Epithelial cell of prostate (primary cell): ENCODE results near the gene SNX30.

Experiments
- DNase-seq: peaks from one replicate; pipeline ENCODE4 v3.0.0-alpha.2; 2011; ENCODE audit warnings: low read depth, low spot score
- H3K27ac ChIP-seq: fragments of 450-650 bp; 2 replicates; pipeline ENCODE4 v1.5.1; 2017; ENCODE audit warnings: mild to moderate bottlenecking

Gene SNX30

GRCh38 chr9:112870556-112870955, 120.0 kb downstream of the SNX30 start:
- no peak overlapping the region for H3K27ac ChIP-seq
- no peak for DNase-seq

- DNase-seq, result no peak
- H3K27ac ChIP-seq, result no peak overlapping the region
These were observed 121.5 kb downstream of the SNX30 start for GRCh38 chr9:112872019-112872418.

- DNase-seq, result no peak
- no peak overlapping the region for H3K27ac ChIP-seq
These were observed 123.3 kb downstream of the SNX30 start for GRCh38 chr9:112873773-112874405.

- no peak for DNase-seq
- no peak overlapping the region for H3K27ac ChIP-seq
These were observed 128.2 kb downstream of the SNX30 start for GRCh38 chr9:112878752-112879151.

GRCh38 chr9:112880650-112881049, 130.1 kb downstream of the SNX30 start:
- no peak for DNase-seq

GRCh38 chr9:112881331-112881730, 130.8 kb downstream of the SNX30 start:
- peak overlapping the region; percentile 44 for H3K27ac ChIP-seq
- no peak for DNase-seq

More at GRCh38 chr9:112880650-112881049, 130.1 kb downstream of the SNX30 start:
- H3K27ac ChIP-seq, result no peak overlapping the region

GRCh38 chr9:112884101-112884500, 133.5 kb downstream of the SNX30 start:
- H3K27ac ChIP-seq, result peak overlapping the region; percentile 69
- no peak for DNase-seq

- DNase-seq, result no peak
- H3K27ac ChIP-seq, result peak overlapping the region; percentile 69
These were observed 134.2 kb downstream of the SNX30 start for GRCh38 chr9:112884721-112885120.

GRCh38 chr9:112885324-112885723, 134.8 kb downstream of the SNX30 start:
- peak overlapping the region; percentile 69 for H3K27ac ChIP-seq
- no peak for DNase-seq

- H3K27ac ChIP-seq, result no peak overlapping the region
- no peak for DNase-seq
These were observed 135.8 kb downstream of the SNX30 start for GRCh38 chr9:112886351-112886750.

GRCh38 chr9:112887381-112887780, 136.8 kb downstream of the SNX30 start:
- no peak overlapping the region for H3K27ac ChIP-seq
- DNase-seq, result no peak

- H3K27ac ChIP-seq, result no peak within 1 kb of the TSS
These were observed 139.8 kb downstream of the SNX30 start, which contains the start of gene SLC46A2 for GRCh38 chr9:112890106-112891081. Gene SLC46A2, minus strand, starts transcription at chr9:112890876. Its CDS starts 195 bp downstream, at chr9:112890681.

GRCh38 chr9:112891521-112891920, 141.0 kb downstream of the SNX30 start:
- DNase-seq, result no peak
- no peak overlapping the region for H3K27ac ChIP-seq

More at GRCh38 chr9:112890106-112891081, 139.8 kb downstream of the SNX30 start, which contains the start of gene SLC46A2:
- no peak for DNase-seq

- no peak overlapping the region for H3K27ac ChIP-seq
- DNase-seq, result no peak
These were observed 142.4 kb downstream of the SNX30 start for GRCh38 chr9:112892981-112893380.

- H3K27ac ChIP-seq, result no peak overlapping the region
- DNase-seq, result no peak
These were observed 143.5 kb downstream of the SNX30 start for GRCh38 chr9:112894041-112894440.

GRCh38 chr9:112894699-112895098, 144.1 kb downstream of the SNX30 start:
- H3K27ac ChIP-seq, result no peak overlapping the region
- DNase-seq, result no peak

- no peak for DNase-seq
- no peak overlapping the region for H3K27ac ChIP-seq
These were observed 145.6 kb downstream of the SNX30 start for GRCh38 chr9:112896131-112896530.

GRCh38 chr9:112898872-112899311, 148.3 kb downstream of the SNX30 start:
- no peak overlapping the region for H3K27ac ChIP-seq
- no peak for DNase-seq

- DNase-seq, result no peak
- H3K27ac ChIP-seq, result no peak overlapping the region
These were observed 149.9 kb downstream of the SNX30 start for GRCh38 chr9:112900488-112900887.

GRCh38 chr9:112900901-112901300, 150.3 kb downstream of the SNX30 start:
- no peak overlapping the region for H3K27ac ChIP-seq
- no peak for DNase-seq

- H3K27ac ChIP-seq, result no peak overlapping the region
- DNase-seq, result no peak
These were observed 154.5 kb downstream of the SNX30 start for GRCh38 chr9:112905084-112905483.
